ENCODE results near the gene SUGT1. TPM values are rescaled to one million over a fixed set of nuclear protein-coding genes. Genes with fewer than 3 reads are reported as not detected.
"Not testable (repeated sequence)": the region's sequence is repeated elsewhere in the genome, so short reads cannot be mapped to it uniquely, and the experiment has no call there.

The SUGT1 gene
- total and polyA plus RNA-seq, 10 of the 15 experiments (the other 5 are each of a cell fraction or from before 2014, with no cell fraction given) = 46.7 to 122 (median 77.3) TPM

- Histone ChIP-seq H3K4me2 (ENCODE audit: control insufficient read depth, insufficient read depth) (no peak overlapping the region), H3K9me3 (replicated peaks; ENCODE audit: control insufficient read depth, insufficient read depth, low read length) (no peaks in the 10 kb centered on the region), H3K27me3 (replicated peaks in 1 of 2; ENCODE audit: control insufficient read depth in 2 of 2, insufficient read depth in 2 of 2, low read length in 1 of 2) (no peaks in the 10 kb centered on the region), H3K27ac (ENCODE audit: control insufficient read depth, insufficient read depth) (no peak overlapping the region), H2AFZ (ENCODE audit: control insufficient read depth, low read depth, low read length) (no peak overlapping the region), H3K4me1 (ENCODE audit: control insufficient read depth, insufficient read depth, low read length) (no peaks in the 10 kb centered on the region), H3K79me2 (ENCODE audit: control insufficient read depth, insufficient read depth, low read length) (no peaks in the 10 kb centered on the region), H3K4me3 (no peak overlapping the region), H3K36me3 (ENCODE audit: control insufficient read depth in 2 of 2, insufficient read depth in 2 of 2, low read length in 1 of 2) (no peaks in the 10 kb centered on the region), H3K9ac (ENCODE audit: control insufficient read depth, insufficient read depth, low read length) (no peak overlapping the region), H4K20me1 (ENCODE audit: control insufficient read depth, insufficient read depth) (no peaks in the 10 kb centered on the region)
- ChIA-PET RAD21 (ENCODE audit: unreplicated experiment) (interaction anchor here (1.3 to 2.6 kb wide), 2 partner anchors 18 to 101 kb away, joined by 3 to 16 read pairs; no protein-coding TSS in a partner anchor), POLR2A (no interaction called here), SMC1A (ENCODE audit: uncharacterized antibody, unreplicated experiment) (interaction anchor here (0.8 to 1.7 kb wide), 5 partner anchors 15 to 102 kb away, joined by 3 to 6 read pairs (median 3); no protein-coding TSS in a partner anchor), CTCF (interaction anchor here (0.8 to 2.1 kb wide), 2 partner anchors 18 to 102 kb away, joined by 3 to 7 read pairs; no protein-coding TSS in a partner anchor)
- DNase-seq (ENCODE audit: low read depth, low spot score) = no peak
- WGBS (ENCODE audit: insufficient coverage, insufficient replicate concordance, low lambda C conversion rate, missing lambda C conversion rate) = 0% methylated on average over 1 of the region's 1 CpG
- TF ChIP-seq IRF5 (IDR thresholded peaks at IDR 0.05; ENCODE audit: borderline replicate concordance) (no peak), CTCF (IDR thresholded peaks at IDR 0.05 in 2 of 3, conservative IDR thresholded peaks at IDR 0.05 in 1 of 3; ENCODE audit: control insufficient read depth in 2 of 3, extremely low read depth in 1 of 3, insufficient read depth in 1 of 3, low read depth in 3 of 3, low read length in 3 of 3) (peak in 1 of 3 experiments; percentile 14; a peak in 1 of 6 replicates), RAD21 (IDR thresholded peaks at IDR 0.05; ENCODE audit: insufficient read depth, low read depth, low read length) (peak; percentile 25; the same call in 1 of the 2 replicates), NFYB (IDR thresholded peaks at IDR 0.05; ENCODE audit: insufficient read depth, low read depth, low read length) (no peak)
- no peak for ATAC-seq
- no TSS peak for BruUV-seq (replicated peaks)
- in situ Hi-C loops (cut with MboI) (no loop called here), intact Hi-C loops (cut with micrococcal nuclease; ENCODE audit: unreplicated experiment) (loop anchor here (1.0 kb wide), 1 partner anchor 102 kb away; no protein-coding TSS in a partner anchor)
- no peak for FAIRE-seq
Observed at GRCh38 chr13:52707375-52707774, 54.7 kb downstream of the SUGT1 start.

- H3K36me3 ChIP-seq (ENCODE audit: control insufficient read depth in 2 of 2, insufficient read depth in 2 of 2, low read length in 1 of 2); H3K4me2 ChIP-seq (ENCODE audit: control insufficient read depth, insufficient read depth); H3K79me2 ChIP-seq (ENCODE audit: control insufficient read depth, insufficient read depth, low read length); H3K9me3 ChIP-seq (replicated peaks; ENCODE audit: control insufficient read depth, insufficient read depth, low read length); H3K4me1 ChIP-seq (ENCODE audit: control insufficient read depth, insufficient read depth, low read length); H3K9ac ChIP-seq (ENCODE audit: control insufficient read depth, insufficient read depth, low read length); H3K27ac ChIP-seq (ENCODE audit: control insufficient read depth, insufficient read depth); H4K20me1 ChIP-seq (ENCODE audit: control insufficient read depth, insufficient read depth); H2AFZ ChIP-seq (ENCODE audit: control insufficient read depth, low read depth, low read length); H3K27me3 ChIP-seq (replicated peaks in 1 of 2; ENCODE audit: control insufficient read depth in 2 of 2, insufficient read depth in 2 of 2, low read length in 1 of 2); DNase-seq (ENCODE audit: low read depth, low spot score); in situ Hi-C loops (cut with MboI); intact Hi-C loops (cut with micrococcal nuclease; ENCODE audit: unreplicated experiment); FAIRE-seq; ATAC-seq; BruUV-seq (replicated peaks); H3K4me3 ChIP-seq: not testable (repeated sequence)
- ChIA-PET POLR2A (interaction anchor here (1.0 kb wide), 1 partner anchor 17 kb away, joined by 3 read pairs; no protein-coding TSS in a partner anchor), SMC1A (ENCODE audit: uncharacterized antibody, unreplicated experiment) (interaction anchor here (1.2 to 5.5 kb wide), 4 partner anchors 8 to 46 kb away, joined by 3 to 50 read pairs (median 4); no protein-coding TSS in a partner anchor), CTCF (interaction anchor here (0.7 to 1.4 kb wide), 2 partner anchors 100 to 1033 kb away, joined by 3 read pairs; no protein-coding TSS in a partner anchor), RAD21 (ENCODE audit: unreplicated experiment) (interaction anchor here (1.6 to 2.6 kb wide), 4 partner anchors 25 to 101 kb away, joined by 4 to 16 read pairs (median 6); no protein-coding TSS in a partner anchor)
- WGBS (ENCODE audit: insufficient coverage, insufficient replicate concordance, low lambda C conversion rate, missing lambda C conversion rate) = 71% methylated on average over 12 of the region's 12 CpGs
Observed at GRCh38 chr13:52708266-52708665, 55.6 kb downstream of the SUGT1 start.

All from GM12878 (cell line).